ENCODE data around the gene GBX1. TPM values are rescaled to one million over a fixed set of nuclear protein-coding genes. Genes with fewer than 3 reads are reported as not detected.

The GBX1 gene
- total RNA-seq = 2.0 and 2.1 TPM in 2 replicates
- long read RNA-seq, partial matches to known transcripts = 0 of 1 reads
- long read RNA-seq, other reads (novel, unspliced or antisense) = 1 of 1 reads

GRCh38 chr7:151167197-151167961 lies at the start of gene GBX1:
TSS of gene GBX1 (minus strand) at chr7:151167694. CDS start at chr7:151167548, 146 bp downstream.
- H3K9me3 Mint-ChIP-seq (ENCODE audit: low read depth) = no peaks in the 10 kb centered on the region
- H3K4me3 Mint-ChIP-seq (ENCODE audit: low read depth) = peak within 1 kb of the TSS; percentile 65
- TF ChIP-seq CTCF (IDR thresholded peaks at IDR 0.05; ENCODE audit: unreplicated experiment) = peak; percentile 58
- no peaks in the 10 kb centered on the region for H3K36me3 Mint-ChIP-seq (ENCODE audit: insufficient read depth)
- peaks cover 32% of the 10 kb centered on the region for H3K27me3 Mint-ChIP-seq
- peaks cover 10% of the 10 kb centered on the region for H3K4me1 Mint-ChIP-seq (ENCODE audit: low read depth)
- DNase-seq (ENCODE audit: low spot score, unreplicated experiment) = peak; percentile 63
- peak within 1 kb of the TSS; percentile 22 for H3K27ac Mint-ChIP-seq

- Mint-ChIP-seq H3K4me1 (ENCODE audit: low read depth) (peaks cover 1% of the 10 kb centered on the region), H3K4me3 (ENCODE audit: low read depth) (no peak overlapping the region), H3K27ac (no peak overlapping the region), H3K27me3 (no peaks in the 10 kb centered on the region), H3K9me3 (ENCODE audit: low read depth) (no peaks in the 10 kb centered on the region), H3K36me3 (ENCODE audit: insufficient read depth) (peaks cover 26% of the 10 kb centered on the region)
- no peak for DNase-seq (ENCODE audit: low spot score, unreplicated experiment)
- TF ChIP-seq CTCF (IDR thresholded peaks at IDR 0.05; ENCODE audit: unreplicated experiment) = no peak
Measured at GRCh38 chr7:151215396-151215795, 47.9 kb upstream of the GBX1 start.

GRCh38 chr7:151213826-151214225 lies 46.3 kb upstream of the GBX1 start:
- H3K27ac Mint-ChIP-seq = no peak overlapping the region

GRCh38 chr7:151212626-151213025 lies 45.1 kb upstream of the GBX1 start:
- Mint-ChIP-seq H3K36me3 (ENCODE audit: insufficient read depth) (peaks cover 13% of the 10 kb centered on the region), H3K4me3 (ENCODE audit: low read depth) (no peak overlapping the region), H3K27me3 (peaks cover 12% of the 10 kb centered on the region), H3K4me1 (ENCODE audit: low read depth) (peaks cover 2% of the 10 kb centered on the region), H3K9me3 (ENCODE audit: low read depth) (no peaks in the 10 kb centered on the region), H3K27ac (no peak overlapping the region)
- no peak for DNase-seq (ENCODE audit: low spot score, unreplicated experiment)
- TF ChIP-seq CTCF (IDR thresholded peaks at IDR 0.05; ENCODE audit: unreplicated experiment) = no peak

More at GRCh38 chr7:151213826-151214225, 46.3 kb upstream of the GBX1 start:
- H3K9me3 Mint-ChIP-seq (ENCODE audit: low read depth) = no peaks in the 10 kb centered on the region
- no peak for TF ChIP-seq CTCF (IDR thresholded peaks at IDR 0.05; ENCODE audit: unreplicated experiment)
- no peak for DNase-seq (ENCODE audit: low spot score, unreplicated experiment)
- peaks cover 23% of the 10 kb centered on the region for H3K36me3 Mint-ChIP-seq (ENCODE audit: insufficient read depth)
- peaks cover 2% of the 10 kb centered on the region for H3K4me1 Mint-ChIP-seq (ENCODE audit: low read depth)
- H3K4me3 Mint-ChIP-seq (ENCODE audit: low read depth) = no peak overlapping the region
- H3K27me3 Mint-ChIP-seq = peaks cover 4% of the 10 kb centered on the region

GRCh38 chr7:151211155-151211772 lies 43.8 kb upstream of the GBX1 start:
- peaks cover 2% of the 10 kb centered on the region for H3K4me1 Mint-ChIP-seq (ENCODE audit: low read depth)
- H3K4me3 Mint-ChIP-seq (ENCODE audit: low read depth) = no peak overlapping the region
- H3K27me3 Mint-ChIP-seq = peaks cover 23% of the 10 kb centered on the region
- TF ChIP-seq CTCF (IDR thresholded peaks at IDR 0.05; ENCODE audit: unreplicated experiment) = no peak
- H3K27ac Mint-ChIP-seq = no peak overlapping the region
- no peak for DNase-seq (ENCODE audit: low spot score, unreplicated experiment)
- H3K9me3 Mint-ChIP-seq (ENCODE audit: low read depth) = no peaks in the 10 kb centered on the region
- H3K36me3 Mint-ChIP-seq (ENCODE audit: insufficient read depth) = peaks cover 11% of the 10 kb centered on the region

Data from progenitor cell of endocrine pancreas (in vitro differentiated cells).